Effector memory CD4-positive, alpha-beta T cell (primary cell): ENCODE data around the gene UCP2.
A peak's percentile ranks its signal among the peaks of the same experiment; 100 is the strongest.

ENCODE experiments used
- DNase-seq, 3 donors: peaks; one replicate each; pipeline ENCODE4 v3.0.0-alpha.2; 2020
- H3K27ac ChIP-seq: 2 replicates; pipeline ENCODE4 v1.7.0; 2013; ENCODE audit warnings: mild to moderate bottlenecking, low read length, moderate library complexity; ENCODE audit not compliant: insufficient read depth, poor library complexity, severe bottlenecking
- H3K27me3 ChIP-seq: replicated peaks from 2 replicates; pipeline ENCODE4 v1.7.0; 2013; ENCODE audit warnings: mild to moderate bottlenecking, low read length; ENCODE audit not compliant: insufficient read depth, control insufficient read depth, poor library complexity, severe bottlenecking
- H3K36me3 ChIP-seq: 2 replicates; pipeline ENCODE4 v1.7.0; 2013; ENCODE audit warnings: mild to moderate bottlenecking, low read length, moderate library complexity; ENCODE audit not compliant: control insufficient read depth, insufficient read depth
- H3K4me1 ChIP-seq: 2 replicates; pipeline ENCODE4 v1.7.0; 2013; ENCODE audit warnings: low read length, mild to moderate bottlenecking; ENCODE audit not compliant: control insufficient read depth, insufficient read depth, poor library complexity, severe bottlenecking
- H3K4me3 ChIP-seq: 2 replicates; pipeline ENCODE4 v1.7.0; 2013; ENCODE audit warnings: low read length, low read depth, mild to moderate bottlenecking; ENCODE audit not compliant: insufficient read depth, poor library complexity, severe bottlenecking
- H3K9me3 ChIP-seq: 2 replicates; pipeline ENCODE4 v1.7.0; 2013; ENCODE audit warnings: mild to moderate bottlenecking, low read length, moderate library complexity; ENCODE audit not compliant: control insufficient read depth

UCP2 gene

GRCh38 chr11:74010306-74011300 lies 28.0 kb upstream of the UCP2 start:
- DNase-seq, result no peak
- Histone ChIP-seq H3K36me3 (no peaks in the 10 kb centered on the region), H3K4me1 (peaks cover 95% of the 10 kb centered on the region), H3K4me3 (no peak overlapping the region), H3K27ac (peak overlapping the region; percentile 80), H3K27me3 (no peaks in the 10 kb centered on the region), H3K9me3 (no peaks in the 10 kb centered on the region)

- Histone ChIP-seq H3K27me3 (no peaks in the 10 kb centered on the region), H3K4me3 (no peak overlapping the region), H3K4me1 (peaks cover 95% of the 10 kb centered on the region), H3K36me3 (no peaks in the 10 kb centered on the region), H3K27ac (peak overlapping the region; percentile 80), H3K9me3 (no peaks in the 10 kb centered on the region)
- no peak for DNase-seq
Observed at GRCh38 chr11:74009675-74010305, 27.1 kb upstream of the UCP2 start.

- Histone ChIP-seq H3K27ac (peak overlapping the region; percentile 44), H3K36me3 (no peaks in the 10 kb centered on the region), H3K4me1 (peaks cover 95% of the 10 kb centered on the region), H3K4me3 (no peak overlapping the region), H3K27me3 (no peaks in the 10 kb centered on the region), H3K9me3 (no peaks in the 10 kb centered on the region)
- no peak for DNase-seq
Observed at GRCh38 chr11:74009230-74009547, 26.5 kb upstream of the UCP2 start.

GRCh38 chr11:74008373-74009229 lies 26.0 kb upstream of the UCP2 start, which contains the start of gene UCP3:
TSS of gene UCP3 (minus strand) at chr11:74009085. CDS start at chr11:74007042, 2,043 bp downstream.
- peak within 1 kb of the TSS; percentile 44 for H3K27ac ChIP-seq
- no peak within 1 kb of the TSS for H3K4me3 ChIP-seq
- peaks cover 95% of the 10 kb centered on the region for H3K4me1 ChIP-seq
- no peaks in the 10 kb centered on the region for H3K36me3 ChIP-seq
- DNase-seq, result no peak
- no peaks in the 10 kb centered on the region for H3K9me3 ChIP-seq
- H3K27me3 ChIP-seq, result no peaks in the 10 kb centered on the region

GRCh38 chr11:74007691-74008372 lies 25.2 kb upstream of the UCP2 start:
- no peaks in the 10 kb centered on the region for H3K9me3 ChIP-seq
- no peaks in the 10 kb centered on the region for H3K27me3 ChIP-seq
- H3K4me3 ChIP-seq, result no peak overlapping the region
- peak overlapping the region; percentile 44 for H3K27ac ChIP-seq
- H3K4me1 ChIP-seq, result peaks cover 87% of the 10 kb centered on the region
- no peaks in the 10 kb centered on the region for H3K36me3 ChIP-seq
- DNase-seq, result no peak

- no peak for DNase-seq
- Histone ChIP-seq H3K36me3 (no peaks in the 10 kb centered on the region), H3K27ac (peak overlapping the region; percentile 64), H3K4me3 (no peak overlapping the region), H3K9me3 (no peaks in the 10 kb centered on the region), H3K27me3 (no peaks in the 10 kb centered on the region), H3K4me1 (peaks cover 77% of the 10 kb centered on the region)
Observed at GRCh38 chr11:74006743-74007304, 24.2 kb upstream of the UCP2 start.

- DNase-seq, result no peak
- H3K4me3 ChIP-seq, result peak overlapping the region; percentile 8
- peak overlapping the region; percentile 64 for H3K27ac ChIP-seq
- peaks cover 68% of the 10 kb centered on the region for H3K4me1 ChIP-seq
- H3K27me3 ChIP-seq, result no peaks in the 10 kb centered on the region
- H3K9me3 ChIP-seq, result no peaks in the 10 kb centered on the region
- no peaks in the 10 kb centered on the region for H3K36me3 ChIP-seq
Observed at GRCh38 chr11:74005721-74006517, 23.3 kb upstream of the UCP2 start.

GRCh38 chr11:74004759-74005615 lies 22.3 kb upstream of the UCP2 start:
- H3K27ac ChIP-seq, result peak overlapping the region; percentile 64
- H3K4me1 ChIP-seq, result peaks cover 59% of the 10 kb centered on the region
- no peaks in the 10 kb centered on the region for H3K9me3 ChIP-seq

More at GRCh38 chr11:74004759-74005615, 22.3 kb upstream of the UCP2 start:
- Histone ChIP-seq H3K36me3 (no peaks in the 10 kb centered on the region), H3K27me3 (no peaks in the 10 kb centered on the region), H3K4me3 (peak overlapping the region; percentile 8)
- peak; percentile 78 to 81 (median 80) for DNase-seq
